Smooth muscle cell of trachea (primary cell): Measurements from ENCODE around the gene OR2C3. TPM values are rescaled to one million over a fixed set of nuclear protein-coding genes. Genes with fewer than 3 reads are reported as not detected.

Source experiments
- total RNA-seq: library from RNA; depleted of rRNA; stranded (reverse); fragments of >200 nt; gene quantifications from 2 replicates; pipeline ENCODE4 v1.2.1, GENCODE V29; 2014

OR2C3 gene
- total RNA-seq = not detected in 2 replicates

DNA sequence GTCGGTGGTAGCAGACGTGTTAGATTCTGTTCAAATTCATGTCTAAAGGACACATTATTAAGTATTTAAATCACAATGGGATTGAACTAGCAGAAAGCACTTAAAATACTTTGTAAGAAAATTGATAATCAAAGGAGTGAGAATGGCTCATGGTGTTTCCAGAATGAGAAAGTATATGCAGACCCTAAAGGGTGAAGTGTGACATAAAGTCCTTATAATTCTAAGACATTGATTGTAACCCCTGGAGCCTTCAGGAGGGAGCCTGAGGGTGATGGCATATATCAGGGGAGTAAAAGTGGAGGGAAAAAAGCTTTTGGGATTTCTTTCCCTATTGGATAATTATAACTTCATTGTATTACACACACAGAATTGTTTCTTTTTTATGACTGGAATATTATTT is at the start of gene OR2C3:
Gene OR2C3 (minus strand): TSS at position 101 of the 400 bp plus-strand sequence. CDS start 3,929 bp downstream, outside the sequence.

DNA sequence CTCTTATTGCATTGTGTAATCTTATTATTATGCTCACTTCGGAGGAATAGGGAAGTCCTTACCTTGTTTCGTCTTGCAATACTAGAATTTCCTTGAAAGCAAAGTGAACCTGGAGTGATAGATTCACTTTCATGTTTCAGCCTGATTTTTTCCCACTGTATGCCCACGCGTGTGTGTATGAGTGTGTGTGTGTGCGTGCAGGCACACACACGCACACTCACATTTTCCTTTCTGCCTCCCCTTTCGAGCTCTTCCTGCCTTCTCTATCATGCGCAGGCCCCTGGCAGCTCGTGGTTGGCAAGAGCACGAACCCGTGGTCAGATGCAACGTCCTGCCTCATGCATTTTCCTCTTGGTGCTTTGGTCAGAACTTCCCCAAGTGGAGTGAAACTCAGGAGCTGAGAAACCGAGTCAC is 12.5 kb upstream of the OR2C3 start, which contains the start of gene GCSAML:
Gene GCSAML (plus strand): TSS at position 366 of the 414 bp plus-strand sequence. CDS start 58 bp downstream, outside the sequence.

Other genes starting within 250 kb of the OR2C3 start
- gene ZNF496, start 204.6 kb downstream of the OR2C3 start, total RNA-seq = 19.9 and 22.2 TPM in 2 replicates
- gene NLRP3, start 120.3 kb downstream of the OR2C3 start, total RNA-seq = under 0.01 TPM in 1 of 2 replicates, not detected in the other
- not detected in 2 replicates for gene OR2B11, start 78.3 kb downstream of the OR2C3 start, total RNA-seq
- not detected in 2 replicates for gene GCSAML, start 12.7 kb upstream of the OR2C3 start, total RNA-seq
- gene OR2G2, start 51.9 kb upstream of the OR2C3 start, total RNA-seq = not detected in 2 replicates
- 0.29 TPM in 1 of 2 replicates, not detected in the other for gene OR2G3, start 69.1 kb upstream of the OR2C3 start, total RNA-seq
- gene OR13G1, start 143.3 kb upstream of the OR2C3 start, total RNA-seq = not detected in 2 replicates
- gene OR6F1, start 180.2 kb upstream of the OR2C3 start, total RNA-seq = not detected in 2 replicates
- not detected in 2 replicates for gene OR14K1, start 202.2 kb upstream of the OR2C3 start, total RNA-seq
- gene OR14A2, start 211.7 kb upstream of the OR2C3 start, total RNA-seq = not detected in 2 replicates
- not detected in 2 replicates for gene OR1C1, start 224.1 kb upstream of the OR2C3 start, total RNA-seq